Measurements from ENCODE around the gene FASN.

DNA sequence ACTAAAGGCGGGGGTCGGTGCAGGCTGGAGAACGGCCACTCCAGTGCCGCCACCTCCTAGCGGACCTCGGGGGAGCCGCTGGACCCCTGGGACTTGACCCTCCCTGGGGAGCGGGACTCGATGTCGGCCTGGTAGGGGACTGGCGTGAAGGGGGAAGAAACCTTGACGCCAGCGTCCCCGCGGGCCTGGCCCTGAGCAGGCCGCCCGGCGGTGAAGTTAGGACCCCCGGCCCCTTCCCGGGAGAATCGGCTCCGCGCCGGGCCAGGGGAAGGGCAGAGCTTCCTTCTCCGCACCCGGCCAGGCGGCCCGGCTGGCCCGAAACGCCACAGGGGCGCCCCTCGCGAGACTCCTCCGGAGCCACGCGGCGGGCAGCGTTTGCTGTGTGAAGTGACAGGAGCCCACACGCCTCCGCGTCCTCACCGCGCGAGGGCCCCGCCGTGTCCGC is 32.8 kb downstream of the FASN start:
- TF ChIP-seq, protein P1, sequence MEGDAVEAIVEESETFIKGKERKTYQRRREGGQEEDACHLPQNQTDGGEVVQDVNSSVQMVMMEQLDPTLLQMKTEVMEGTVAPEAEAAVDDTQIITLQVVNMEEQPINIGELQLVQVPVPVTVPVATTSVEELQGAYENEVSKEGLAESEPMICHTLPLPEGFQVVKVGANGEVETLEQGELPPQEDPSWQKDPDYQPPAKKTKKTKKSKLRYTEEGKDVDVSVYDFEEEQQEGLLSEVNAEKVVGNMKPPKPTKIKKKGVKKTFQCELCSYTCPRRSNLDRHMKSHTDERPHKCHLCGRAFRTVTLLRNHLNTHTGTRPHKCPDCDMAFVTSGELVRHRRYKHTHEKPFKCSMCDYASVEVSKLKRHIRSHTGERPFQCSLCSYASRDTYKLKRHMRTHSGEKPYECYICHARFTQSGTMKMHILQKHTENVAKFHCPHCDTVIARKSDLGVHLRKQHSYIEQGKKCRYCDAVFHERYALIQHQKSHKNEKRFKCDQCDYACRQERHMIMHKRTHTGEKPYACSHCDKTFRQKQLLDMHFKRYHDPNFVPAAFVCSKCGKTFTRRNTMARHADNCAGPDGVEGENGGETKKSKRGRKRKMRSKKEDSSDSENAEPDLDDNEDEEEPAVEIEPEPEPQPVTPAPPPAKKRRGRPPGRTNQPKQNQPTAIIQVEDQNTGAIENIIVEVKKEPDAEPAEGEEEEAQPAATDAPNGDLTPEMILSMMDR (IDR thresholded peaks at IDR 0.05) = no peak
- TF ChIP-seq EZH2phosphoT487 (IDR thresholded peaks at IDR 0.05; ENCODE audit: borderline replicate concordance, low read depth) = no peak
- no peak for TF ChIP-seq ELF1 (IDR thresholded peaks at IDR 0.05)
- TF ChIP-seq, protein P2, sequence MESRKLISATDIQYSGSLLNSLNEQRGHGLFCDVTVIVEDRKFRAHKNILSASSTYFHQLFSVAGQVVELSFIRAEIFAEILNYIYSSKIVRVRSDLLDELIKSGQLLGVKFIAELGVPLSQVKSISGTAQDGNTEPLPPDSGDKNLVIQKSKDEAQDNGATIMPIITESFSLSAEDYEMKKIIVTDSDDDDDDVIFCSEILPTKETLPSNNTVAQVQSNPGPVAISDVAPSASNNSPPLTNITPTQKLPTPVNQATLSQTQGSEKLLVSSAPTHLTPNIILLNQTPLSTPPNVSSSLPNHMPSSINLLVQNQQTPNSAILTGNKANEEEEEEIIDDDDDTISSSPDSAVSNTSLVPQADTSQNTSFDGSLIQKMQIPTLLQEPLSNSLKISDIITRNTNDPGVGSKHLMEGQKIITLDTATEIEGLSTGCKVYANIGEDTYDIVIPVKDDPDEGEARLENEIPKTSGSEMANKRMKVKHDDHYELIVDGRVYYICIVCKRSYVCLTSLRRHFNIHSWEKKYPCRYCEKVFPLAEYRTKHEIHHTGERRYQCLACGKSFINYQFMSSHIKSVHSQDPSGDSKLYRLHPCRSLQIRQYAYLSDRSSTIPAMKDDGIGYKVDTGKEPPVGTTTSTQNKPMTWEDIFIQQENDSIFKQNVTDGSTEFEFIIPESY (IDR thresholded peaks at IDR 0.05; ENCODE audit: borderline replicate concordance, low read depth) = no peak
- TF ChIP-seq NFIC (IDR thresholded peaks at IDR 0.05; ENCODE audit: borderline replicate concordance) = no peak
- TF ChIP-seq, protein P3, sequence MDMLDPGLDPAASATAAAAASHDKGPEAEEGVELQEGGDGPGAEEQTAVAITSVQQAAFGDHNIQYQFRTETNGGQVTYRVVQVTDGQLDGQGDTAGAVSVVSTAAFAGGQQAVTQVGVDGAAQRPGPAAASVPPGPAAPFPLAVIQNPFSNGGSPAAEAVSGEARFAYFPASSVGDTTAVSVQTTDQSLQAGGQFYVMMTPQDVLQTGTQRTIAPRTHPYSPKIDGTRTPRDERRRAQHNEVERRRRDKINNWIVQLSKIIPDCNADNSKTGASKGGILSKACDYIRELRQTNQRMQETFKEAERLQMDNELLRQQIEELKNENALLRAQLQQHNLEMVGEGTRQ (IDR thresholded peaks at IDR 0.05; ENCODE audit: borderline replicate concordance, low read depth, low read length) = no peak
- TF ChIP-seq RXRA (IDR thresholded peaks at IDR 0.05; ENCODE audit: borderline replicate concordance, low read depth) = no peak
- TF ChIP-seq MXI1 (IDR thresholded peaks at IDR 0.05; ENCODE audit: low read depth, low read length) = peak; percentile 90
- TF ChIP-seq, protein P4, sequence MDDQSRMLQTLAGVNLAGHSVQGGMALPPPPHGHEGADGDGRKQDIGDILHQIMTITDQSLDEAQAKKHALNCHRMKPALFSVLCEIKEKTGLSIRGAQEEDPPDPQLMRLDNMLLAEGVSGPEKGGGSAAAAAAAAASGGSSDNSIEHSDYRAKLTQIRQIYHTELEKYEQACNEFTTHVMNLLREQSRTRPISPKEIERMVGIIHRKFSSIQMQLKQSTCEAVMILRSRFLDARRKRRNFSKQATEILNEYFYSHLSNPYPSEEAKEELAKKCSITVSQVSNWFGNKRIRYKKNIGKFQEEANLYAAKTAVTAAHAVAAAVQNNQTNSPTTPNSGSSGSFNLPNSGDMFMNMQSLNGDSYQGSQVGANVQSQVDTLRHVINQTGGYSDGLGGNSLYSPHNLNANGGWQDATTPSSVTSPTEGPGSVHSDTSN (IDR thresholded peaks at IDR 0.05) = no peak
- no peak for TF ChIP-seq TAF1 (IDR thresholded peaks at IDR 0.05; ENCODE audit: borderline replicate concordance, low read depth, low read length)
- no peak for TF ChIP-seq FOXM1 (IDR thresholded peaks at IDR 0.05; ENCODE audit: low read depth)
- TF ChIP-seq POLR2AphosphoS5 (IDR thresholded peaks at IDR 0.05; ENCODE audit: low read depth, low read length) = no peak
- no peak for TF ChIP-seq SMC3 (IDR thresholded peaks at IDR 0.05; ENCODE audit: low read depth, low read length)
- TF ChIP-seq EP300 (IDR thresholded peaks at IDR 0.05; ENCODE audit: borderline replicate concordance in 1 of 2, low read depth in 1 of 2, low read length in 1 of 2) = no peak
